AG04450 (cell line): ENCODE data around the gene APOL6. TPM values are rescaled to one million over a fixed set of nuclear protein-coding genes. Genes with fewer than 3 reads are reported as not detected.
A peak's percentile ranks its signal among the peaks of the same experiment; 100 is the strongest.

Experiments
- CTCF ChIA-PET: fragments of 300-600, 350-600 bp; formaldehyde crosslinking; extraction: SDS; loops from one replicate; lab custom pipeline; 2022; ENCODE audit warnings: antibody characterized with exemption, inconsistent platforms; lab: Charles Lee
- POLR2A ChIA-PET: fragments of 350-600 bp; formaldehyde crosslinking; extraction: SDS; loops from one replicate; lab custom pipeline; 2021; ENCODE audit warnings: antibody characterized with exemption, inconsistent platforms; lab: Yijun Ruan, JAX
- DNase-seq: peaks from one replicate; pipeline ENCODE4 v3.0.0-alpha.2; 2011; ENCODE audit warnings: low read depth, low spot score
- H3K27ac ChIP-seq: one replicate; pipeline ENCODE4 v1.5.1; 2012; ENCODE audit warnings: low read depth, low read length, control low read depth
- H3K27me3 ChIP-seq: one replicate; pipeline ENCODE4 v1.6.0; 2012; ENCODE audit warnings: low read length; ENCODE audit not compliant: control insufficient read depth, insufficient read depth
- H3K4me3 ChIP-seq: 2 replicates; pipeline ENCODE4 v1.5.1; 2011; ENCODE audit warnings: mild to moderate bottlenecking, low read depth, low read length, control low read depth
- H3K9me3 ChIP-seq: 2 replicates; pipeline ENCODE4 v1.5.1; 2012; ENCODE audit warnings: low read length; ENCODE audit not compliant: control insufficient read depth, insufficient read depth
- CTCF ChIP-seq: IDR thresholded peaks from 2 replicates; pipeline ENCODE4 v1.5.1; 2011; ENCODE audit warnings: low read depth, low read length, control low read depth, inconsistent platforms
- polyA plus RNA-seq: library from polyadenylated mRNA; depleted of rRNA; stranded (reverse); fragments of >200 nt; gene quantifications from 2 replicates; pipeline ENCODE4 v1.2.3, GENCODE V29; 2011

Gene APOL6
- polyA plus RNA-seq, 1 experiment: 15.0 TPM

GRCh38 chr22:35649026-35649553, 844 bp downstream of the APOL6 start:
- no peaks in the 10 kb centered on the region for H3K27me3 ChIP-seq
- peaks cover 4% of the 10 kb centered on the region for H3K9me3 ChIP-seq
- TF ChIP-seq CTCF: no peak
- no peak overlapping the region for H3K27ac ChIP-seq
- CTCF ChIA-PET: interaction anchor here (0.7 to 2.0 kb wide), 3 partner anchors 35 to 416 kb away, joined by 3 to 6 read pairs (median 5); no protein-coding TSS in a partner anchor
- POLR2A ChIA-PET: interaction anchor here (1.4 kb wide), 2 partner anchors 12 to 21 kb away, joined by 4 to 5 read pairs; no protein-coding TSS in a partner anchor
- H3K4me3 ChIP-seq: peak overlapping the region; percentile 72
- no peak for DNase-seq

- ChIA-PET CTCF (interaction anchor here (0.7 to 2.0 kb wide), 3 partner anchors 35 to 416 kb away, joined by 3 to 6 read pairs (median 5); no protein-coding TSS in a partner anchor), POLR2A (no interaction called here)
- Histone ChIP-seq H3K27me3 (no peaks in the 10 kb centered on the region), H3K4me3 (peak overlapping the region; percentile 72), H3K27ac (no peak overlapping the region), H3K9me3 (peaks cover 4% of the 10 kb centered on the region)
- TF ChIP-seq CTCF: no peak
- DNase-seq: no peak
Measured at GRCh38 chr22:35649636-35650250, 1.5 kb downstream of the APOL6 start.

DNA sequence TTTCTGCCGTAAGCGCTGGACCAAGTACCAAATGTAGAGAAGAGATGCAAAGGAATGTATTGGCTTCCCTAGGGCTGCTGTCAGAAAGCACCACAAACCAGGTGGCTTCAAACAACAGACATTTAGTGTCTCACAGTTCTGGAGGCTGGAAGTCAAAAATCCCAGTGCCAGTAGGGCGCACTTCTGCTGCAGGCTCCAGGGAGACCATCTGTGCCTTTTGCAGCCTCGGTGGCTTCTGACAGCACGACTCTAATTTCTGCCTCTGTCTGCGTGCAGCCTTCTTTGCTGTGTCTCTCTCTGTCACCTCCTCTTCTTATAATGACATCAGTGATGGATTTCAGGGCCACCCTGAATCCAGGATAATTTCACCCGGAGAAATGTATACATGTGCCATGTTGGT, 2.8 kb downstream of the APOL6 start:
- Histone ChIP-seq H3K4me3 (no peak overlapping the region), H3K27ac (no peak overlapping the region), H3K9me3 (peaks cover 4% of the 10 kb centered on the region), H3K27me3 (no peaks in the 10 kb centered on the region)
- CTCF ChIA-PET: no interaction called here
- DNase-seq: no peak
- POLR2A ChIA-PET: no interaction called here
- TF ChIP-seq CTCF: no peak

DNA sequence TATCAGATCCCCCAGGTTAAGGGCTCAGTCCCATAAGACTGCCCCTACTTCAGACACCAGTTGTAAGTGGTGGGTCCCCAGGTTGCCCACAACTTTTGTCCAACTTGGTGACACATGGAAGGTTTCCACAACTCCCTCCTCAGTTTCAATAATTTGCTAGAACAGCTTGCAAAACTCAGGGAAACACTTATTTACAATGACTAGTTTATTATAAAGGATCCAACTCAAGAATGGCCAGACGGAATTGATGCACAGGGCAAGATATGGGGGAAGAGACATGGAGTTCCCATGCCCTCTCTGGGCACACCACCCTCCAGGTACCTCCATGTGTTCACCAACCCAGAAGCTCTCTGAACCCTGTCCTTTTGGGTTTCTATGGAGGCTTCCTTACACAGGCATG, 5.6 kb downstream of the APOL6 start:
- peaks cover 6% of the 10 kb centered on the region for H3K9me3 ChIP-seq
- no peak overlapping the region for H3K4me3 ChIP-seq
- CTCF ChIA-PET: no interaction called here
- TF ChIP-seq CTCF: no peak
- H3K27ac ChIP-seq: no peak overlapping the region
- POLR2A ChIA-PET: no interaction called here
- no peaks in the 10 kb centered on the region for H3K27me3 ChIP-seq
- no peak for DNase-seq

GRCh38 chr22:35656284-35656752, 8.1 kb downstream of the APOL6 start:
- ChIA-PET POLR2A (no interaction called here), CTCF (interaction anchor here (1.2 kb wide), 1 partner anchor 410 kb away, joined by 6 read pairs; no protein-coding TSS in a partner anchor)
- DNase-seq: no peak
- Histone ChIP-seq H3K9me3 (peaks cover 11% of the 10 kb centered on the region), H3K27me3 (no peaks in the 10 kb centered on the region), H3K27ac (no peak overlapping the region), H3K4me3 (no peak overlapping the region)
- TF ChIP-seq CTCF: no peak
